HEK293 (cell line): ENCODE measurements around the gene PAMR1.

ENCODE experiments used
- CTCF ChIA-PET: fragments of 350-600 bp; formaldehyde crosslinking; extraction: SDS; loops from one replicate; lab custom pipeline; 2021; ENCODE audit warnings: antibody characterized with exemption; lab: Yijun Ruan, JAX
- POLR2A ChIA-PET: fragments of 300-600 bp; formaldehyde crosslinking; extraction: SDS; loops from one replicate; lab custom pipeline; 2020; ENCODE audit warnings: antibody characterized with exemption, inconsistent platforms; lab: Yijun Ruan, JAX
- H3K27ac ChIP-seq: fragments of 200-500 bp; sonication (Bioruptor generic); 2 replicates; pipeline ENCODE4 v1.5.1; 2014; ENCODE audit warnings: low read depth, low read length, control low read depth, inconsistent platforms; ENCODE audit errors: extremely low read depth
- H3K36me3 ChIP-seq, 2 experiments: fragments of 200-500 bp in 1 of 2; sonication (Bioruptor generic) in 1 of 2; 1 replicate in 1 of 2; 2 replicates in 1 of 2; pipeline ENCODE4 v1.5.1; 2014 to 2017; ENCODE audit warnings: inconsistent platforms in 2 of 2, low read length in 2 of 2; ENCODE audit not compliant: control insufficient read depth in 2 of 2, insufficient read depth in 1 of 2
- H3K4me1 ChIP-seq: fragments of 200-500 bp; sonication (Bioruptor generic); 2 replicates; pipeline ENCODE4 v1.5.1; 2014; ENCODE audit warnings: mild to moderate bottlenecking, low read length, inconsistent platforms; ENCODE audit not compliant: control insufficient read depth, insufficient read depth
- H3K4me3 ChIP-seq: 2 replicates; pipeline ENCODE4 v1.5.1; 2011; ENCODE audit warnings: low read depth, mild to moderate bottlenecking, control low read depth, low read length, moderate library complexity
- H3K9me3 ChIP-seq: fragments of 200-500 bp; sonication (Bioruptor generic); 2 replicates; pipeline ENCODE4 v1.5.1; 2014; ENCODE audit warnings: low read depth, low read length, inconsistent platforms; ENCODE audit not compliant: control insufficient read depth, insufficient read depth
- HOXA7 ChIP-seq: sonication (generic); formaldehyde crosslinking; IDR thresholded peaks from 2 replicates; pipeline ENCODE4 v1.8.1; 2022; ENCODE audit warnings: missing genetic modification reagents, borderline replicate concordance
- KLF10 ChIP-seq: fragments of 450-650 bp; IDR thresholded peaks from 2 replicates; pipeline ENCODE4 v1.5.1; 2018; ENCODE audit warnings: missing biosample characterization, mild to moderate bottlenecking, missing genetic modification characterization
- KLF8 ChIP-seq: fragments of 450-650 bp; formaldehyde crosslinking; IDR thresholded peaks from 2 replicates; pipeline ENCODE4 v1.5.1; 2016; ENCODE audit warnings: missing biosample characterization, missing genetic modification characterization
- MYNN ChIP-seq: fragments of 450-650 bp; formaldehyde crosslinking; IDR thresholded peaks from 2 replicates; pipeline ENCODE4 v1.5.1; 2016; ENCODE audit warnings: missing biosample characterization, missing genetic modification characterization, borderline replicate concordance
- ZNF114 ChIP-seq: fragments of 450-650 bp; formaldehyde crosslinking; IDR thresholded peaks from 2 replicates; pipeline ENCODE4 v1.5.0; 2017; ENCODE audit warnings: missing biosample characterization, missing genetic modification characterization
- ZNF133 ChIP-seq: fragments of 450-650 bp; formaldehyde crosslinking; IDR thresholded peaks from 2 replicates; pipeline ENCODE4 v1.5.1; 2016; ENCODE audit warnings: missing biosample characterization, missing genetic modification characterization
- ZNF169 ChIP-seq: fragments of 450-650 bp; formaldehyde crosslinking; IDR thresholded peaks from 2 replicates; pipeline ENCODE4 v1.5.1; 2016; ENCODE audit warnings: missing biosample characterization, missing genetic modification characterization
- ZNF214 ChIP-seq: fragments of 450-650 bp; formaldehyde crosslinking; IDR thresholded peaks from 2 replicates; pipeline ENCODE4 v1.5.1; 2017; ENCODE audit warnings: missing biosample characterization, mild to moderate bottlenecking, missing genetic modification characterization, borderline replicate concordance
- ZNF248 ChIP-seq: fragments of 450-650 bp; formaldehyde crosslinking; IDR thresholded peaks from 2 replicates; pipeline ENCODE4 v1.5.1; 2017; ENCODE audit warnings: missing biosample characterization, missing genetic modification characterization
- ZNF416 ChIP-seq: fragments of 450-650 bp; formaldehyde crosslinking; IDR thresholded peaks from 2 replicates; pipeline ENCODE4 v1.5.1; 2016; ENCODE audit warnings: missing biosample characterization, missing genetic modification characterization
- ZNF433 ChIP-seq: fragments of 450-650 bp; formaldehyde crosslinking; IDR thresholded peaks from 2 replicates; pipeline ENCODE4 v1.5.1; 2016; ENCODE audit warnings: missing biosample characterization, missing genetic modification characterization, low read depth
- ZNF548 ChIP-seq: fragments of 450-650 bp; formaldehyde crosslinking; IDR thresholded peaks from 2 replicates; pipeline ENCODE4 v1.5.1; 2016; ENCODE audit warnings: missing biosample characterization, missing genetic modification characterization
- ZNF596 ChIP-seq: fragments of 450-650 bp; IDR thresholded peaks from 2 replicates; pipeline ENCODE4 v1.5.0; 2018; ENCODE audit warnings: missing biosample characterization, mild to moderate bottlenecking, missing genetic modification characterization, moderate library complexity
- ZNF629 ChIP-seq: fragments of 450-650 bp; formaldehyde crosslinking; IDR thresholded peaks from 2 replicates; pipeline ENCODE4 v1.5.1; 2017; ENCODE audit warnings: missing biosample characterization, missing genetic modification characterization
- ZNF654 ChIP-seq: fragments of 450-650 bp; formaldehyde crosslinking; IDR thresholded peaks from 2 replicates; pipeline ENCODE4 v1.5.1; 2016; ENCODE audit warnings: low read depth, missing biosample characterization, missing genetic modification characterization
- ZNF747 ChIP-seq: fragments of 450-650 bp; formaldehyde crosslinking; IDR thresholded peaks from 2 replicates; pipeline ENCODE4 v1.5.1; 2016; ENCODE audit warnings: missing biosample characterization, missing genetic modification characterization
- ZNF785 ChIP-seq: fragments of 450-650 bp; formaldehyde crosslinking; IDR thresholded peaks from 2 replicates; pipeline ENCODE4 v1.5.1; 2016; ENCODE audit warnings: missing biosample characterization, missing genetic modification characterization
- ZNF791 ChIP-seq: fragments of 450-650 bp; formaldehyde crosslinking; IDR thresholded peaks from 2 replicates; pipeline ENCODE4 v1.5.1; 2016; ENCODE audit warnings: missing biosample characterization, missing genetic modification characterization
- TF ChIP-seq, protein P1 (sequence below): fragments of 450-650 bp; formaldehyde crosslinking; IDR thresholded peaks from 2 replicates; pipeline ENCODE4 v1.5.1; 2016; ENCODE audit warnings: missing biosample characterization, missing genetic modification characterization, low read depth
- TF ChIP-seq, protein P2 (sequence below): fragments of 450-650 bp; formaldehyde crosslinking; IDR thresholded peaks from 2 replicates; pipeline ENCODE4 v1.5.0; 2017; ENCODE audit warnings: missing biosample characterization, missing genetic modification characterization, borderline replicate concordance
- TF ChIP-seq, protein P3 (sequence below): fragments of 450-650 bp; formaldehyde crosslinking; IDR thresholded peaks from 2 replicates; pipeline ENCODE4 v1.5.1; 2016; ENCODE audit warnings: missing biosample characterization, missing genetic modification characterization
- TF ChIP-seq, protein P4 (sequence below): fragments of 450-650 bp; formaldehyde crosslinking; IDR thresholded peaks from 2 replicates; pipeline ENCODE4 v1.5.1; 2016; ENCODE audit warnings: missing biosample characterization, missing genetic modification characterization

Gene PAMR1

DNA sequence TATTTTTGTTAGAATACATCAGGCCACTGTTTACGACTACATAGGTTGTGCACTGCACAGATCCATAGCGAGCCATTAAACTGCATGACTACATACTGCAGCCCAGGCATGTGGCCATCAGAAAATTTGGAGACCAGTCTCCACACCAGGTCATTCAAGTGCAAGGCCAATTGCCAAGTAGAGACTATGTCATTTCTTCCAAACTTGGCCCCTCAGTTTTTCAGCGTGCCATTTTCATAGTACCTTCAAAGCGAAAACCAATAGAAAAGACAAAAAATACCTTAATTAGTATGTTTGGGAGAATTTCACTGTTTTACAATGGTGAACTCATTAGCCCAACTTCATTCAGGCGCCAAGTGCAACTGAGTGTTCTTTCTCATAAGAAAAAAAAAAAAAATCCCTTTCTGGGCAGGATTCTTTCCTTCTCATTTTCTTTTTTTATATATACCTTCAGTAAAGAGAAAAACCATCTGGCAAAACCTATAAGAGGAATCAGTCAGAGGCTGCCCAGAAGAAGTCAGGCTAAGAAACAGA lies 30.4 kb downstream of the PAMR1 start (continued):
- TF ChIP-seq ZNF214 (tag by site-specific recombination) (no peak), ZNF416 (tag by site-specific recombination) (no peak), ZNF785 (no peak)
- TF ChIP-seq, protein P1, sequence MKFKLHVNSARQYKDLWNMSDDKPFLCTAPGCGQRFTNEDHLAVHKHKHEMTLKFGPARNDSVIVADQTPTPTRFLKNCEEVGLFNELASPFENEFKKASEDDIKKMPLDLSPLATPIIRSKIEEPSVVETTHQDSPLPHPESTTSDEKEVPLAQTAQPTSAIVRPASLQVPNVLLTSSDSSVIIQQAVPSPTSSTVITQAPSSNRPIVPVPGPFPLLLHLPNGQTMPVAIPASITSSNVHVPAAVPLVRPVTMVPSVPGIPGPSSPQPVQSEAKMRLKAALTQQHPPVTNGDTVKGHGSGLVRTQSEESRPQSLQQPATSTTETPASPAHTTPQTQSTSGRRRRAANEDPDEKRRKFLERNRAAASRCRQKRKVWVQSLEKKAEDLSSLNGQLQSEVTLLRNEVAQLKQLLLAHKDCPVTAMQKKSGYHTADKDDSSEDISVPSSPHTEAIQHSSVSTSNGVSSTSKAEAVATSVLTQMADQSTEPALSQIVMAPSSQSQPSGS, result no peak

DNA sequence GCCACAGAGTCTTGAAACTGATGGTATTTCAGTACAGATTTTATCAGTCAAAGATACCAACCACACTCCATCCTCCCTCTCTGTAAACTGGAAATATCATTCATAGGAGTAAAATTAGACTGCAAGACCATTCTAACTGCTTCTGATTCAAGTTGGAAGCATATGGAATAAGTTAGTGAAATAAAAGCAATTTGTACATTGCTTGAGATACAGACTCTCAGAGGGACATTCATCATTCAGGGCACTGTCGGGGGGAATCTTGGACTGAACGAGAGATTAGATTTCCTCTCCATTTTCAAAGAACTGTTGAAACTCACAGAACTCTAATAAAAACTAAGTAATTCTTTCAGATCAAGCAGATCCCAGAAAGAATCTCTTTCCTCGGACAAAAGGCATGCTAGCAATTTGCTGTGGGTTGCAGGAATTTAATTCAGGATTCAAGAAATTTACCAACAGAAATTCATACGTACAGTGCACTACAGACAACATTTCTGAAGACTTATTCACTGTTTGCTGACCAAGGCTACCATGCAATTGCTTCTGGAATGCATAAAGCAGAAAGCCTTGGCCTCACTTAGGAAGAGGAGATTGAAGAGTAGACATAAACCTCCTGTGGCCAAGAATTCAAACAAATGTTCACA lies 34.1 kb downstream of the PAMR1 start:
- Histone ChIP-seq H3K9me3 (no peaks in the 10 kb centered on the region), H3K27ac (no peak overlapping the region), H3K4me3 (no peak overlapping the region), H3K4me1 (no peaks in the 10 kb centered on the region), H3K36me3 (peaks cover 0 to 8% of the 10 kb centered on the region in 2 experiments; a peak in 1 of 3 replicates)
- POLR2A ChIA-PET, result no interaction called here
- TF ChIP-seq HOXA7 (CRISPR knock-in tag), result no peak
- no peak for TF ChIP-seq KLF10
- TF ChIP-seq, protein P2, sequence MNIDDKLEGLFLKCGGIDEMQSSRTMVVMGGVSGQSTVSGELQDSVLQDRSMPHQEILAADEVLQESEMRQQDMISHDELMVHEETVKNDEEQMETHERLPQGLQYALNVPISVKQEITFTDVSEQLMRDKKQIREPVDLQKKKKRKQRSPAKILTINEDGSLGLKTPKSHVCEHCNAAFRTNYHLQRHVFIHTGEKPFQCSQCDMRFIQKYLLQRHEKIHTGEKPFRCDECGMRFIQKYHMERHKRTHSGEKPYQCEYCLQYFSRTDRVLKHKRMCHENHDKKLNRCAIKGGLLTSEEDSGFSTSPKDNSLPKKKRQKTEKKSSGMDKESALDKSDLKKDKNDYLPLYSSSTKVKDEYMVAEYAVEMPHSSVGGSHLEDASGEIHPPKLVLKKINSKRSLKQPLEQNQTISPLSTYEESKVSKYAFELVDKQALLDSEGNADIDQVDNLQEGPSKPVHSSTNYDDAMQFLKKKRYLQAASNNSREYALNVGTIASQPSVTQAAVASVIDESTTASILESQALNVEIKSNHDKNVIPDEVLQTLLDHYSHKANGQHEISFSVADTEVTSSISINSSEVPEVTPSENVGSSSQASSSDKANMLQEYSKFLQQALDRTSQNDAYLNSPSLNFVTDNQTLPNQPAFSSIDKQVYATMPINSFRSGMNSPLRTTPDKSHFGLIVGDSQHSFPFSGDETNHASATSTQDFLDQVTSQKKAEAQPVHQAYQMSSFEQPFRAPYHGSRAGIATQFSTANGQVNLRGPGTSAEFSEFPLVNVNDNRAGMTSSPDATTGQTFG (tag by site-specific recombination), result no peak
- TF ChIP-seq, protein P1, result no peak
- TF ChIP-seq ZNF114 (tag by site-specific recombination), result no peak
- TF ChIP-seq ZNF654 (tag by site-specific recombination), result no peak
- no peak for TF ChIP-seq ZNF133 (tag by site-specific recombination)
- no peak for TF ChIP-seq ZNF433 (tag by site-specific recombination)
- CTCF ChIA-PET, result interaction anchor here (0.7 kb wide), 1 partner anchor 553 kb away, joined by 3 read pairs; no protein-coding TSS in a partner anchor

DNA sequence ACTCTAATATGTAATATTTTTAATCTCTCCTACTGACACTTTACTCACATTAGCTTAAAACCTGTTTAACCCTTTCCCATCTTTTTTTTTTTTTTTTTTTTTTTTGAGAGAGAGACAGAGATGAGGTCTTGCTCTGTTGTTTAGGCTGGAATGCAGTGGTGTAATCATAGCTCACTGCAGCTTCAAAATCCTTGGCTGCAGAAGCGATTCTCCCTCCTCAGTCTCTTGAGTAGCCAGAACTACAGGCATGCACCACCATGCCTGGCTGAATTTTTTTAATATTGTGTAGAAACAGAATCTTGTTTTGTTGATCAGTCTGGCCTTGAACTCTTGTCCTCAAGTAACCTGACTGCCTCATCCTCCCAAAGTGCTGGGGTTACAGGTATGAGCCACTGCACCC lies 37.3 kb downstream of the PAMR1 start:
- no peaks in the 10 kb centered on the region for H3K9me3 ChIP-seq
- no peak for TF ChIP-seq ZNF548 (tag by site-specific recombination)
- no peak for TF ChIP-seq ZNF596 (tag by site-specific recombination)
- no peak for TF ChIP-seq ZNF629 (tag by site-specific recombination)
- TF ChIP-seq ZNF169 (tag by site-specific recombination), result no peak
- no peak for TF ChIP-seq ZNF747 (tag by site-specific recombination)
- TF ChIP-seq, protein P3, sequence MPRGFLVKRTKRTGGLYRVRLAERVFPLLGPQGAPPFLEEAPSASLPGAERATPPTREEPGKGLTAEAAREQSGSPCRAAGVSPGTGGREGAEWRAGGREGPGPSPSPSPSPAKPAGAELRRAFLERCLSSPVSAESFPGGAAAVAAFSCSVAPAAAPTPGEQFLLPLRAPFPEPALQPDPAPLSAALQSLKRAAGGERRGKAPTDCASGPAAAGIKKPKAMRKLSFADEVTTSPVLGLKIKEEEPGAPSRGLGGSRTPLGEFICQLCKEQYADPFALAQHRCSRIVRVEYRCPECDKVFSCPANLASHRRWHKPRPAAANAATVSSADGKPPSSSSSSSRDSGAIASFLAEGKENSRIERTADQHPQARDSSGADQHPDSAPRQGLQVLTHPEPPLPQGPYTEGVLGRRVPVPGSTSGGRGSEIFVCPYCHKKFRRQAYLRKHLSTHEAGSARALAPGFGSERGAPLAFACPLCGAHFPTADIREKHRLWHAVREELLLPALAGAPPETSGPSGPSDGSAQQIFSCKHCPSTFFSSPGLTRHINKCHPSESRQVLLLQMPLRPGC (tag by site-specific recombination), result no peak
- no peak for TF ChIP-seq MYNN
- TF ChIP-seq KLF8, result no peak
- TF ChIP-seq ZNF248 (tag by site-specific recombination), result no peak
- TF ChIP-seq ZNF791 (tag by site-specific recombination), result no peak
- TF ChIP-seq, protein P4, sequence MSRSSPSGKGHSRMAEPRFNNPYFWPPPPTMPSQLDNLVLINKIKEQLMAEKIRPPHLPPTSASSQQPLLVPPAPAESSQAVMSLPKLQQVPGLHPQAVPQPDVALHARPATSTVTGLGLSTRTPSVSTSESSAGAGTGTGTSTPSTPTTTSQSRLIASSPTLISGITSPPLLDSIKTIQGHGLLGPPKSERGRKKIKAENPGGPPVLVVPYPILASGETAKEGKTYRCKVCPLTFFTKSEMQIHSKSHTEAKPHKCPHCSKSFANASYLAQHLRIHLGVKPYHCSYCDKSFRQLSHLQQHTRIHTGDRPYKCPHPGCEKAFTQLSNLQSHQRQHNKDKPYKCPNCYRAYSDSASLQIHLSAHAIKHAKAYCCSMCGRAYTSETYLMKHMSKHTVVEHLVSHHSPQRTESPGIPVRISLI (tag by site-specific recombination), result no peak
- POLR2A ChIA-PET, result interaction anchor here (1.1 kb wide), 1 partner anchor 132 kb away, joined by 4 read pairs; no protein-coding TSS in a partner anchor
- no peak overlapping the region for H3K27ac ChIP-seq
- CTCF ChIA-PET, result interaction anchor here (0.5 to 3.7 kb wide), 34 partner anchors 10 to 991 kb away, joined by 3 to 36 read pairs (median 4); no protein-coding TSS in a partner anchor
- no peak overlapping the region for H3K4me3 ChIP-seq
- no peaks in the 10 kb centered on the region for H3K4me1 ChIP-seq
- H3K36me3 ChIP-seq, result peaks cover 0 to 8% of the 10 kb centered on the region in 2 experiments; a peak in 1 of 3 replicates
